ENCODE data around the gene RNPS1. TPM values are rescaled to one million over a fixed set of nuclear protein-coding genes. Genes with fewer than 3 reads are reported as not detected.

RNPS1 gene
- total and polyA plus RNA-seq, 9 of the 15 experiments (the other 6 are each of a cell fraction or from before 2014, with no cell fraction given): 44.9 to 338 (median 202) TPM

- TF ChIP-seq TEAD4 (IDR thresholded peaks at IDR 0.05; ENCODE audit: low read length) (no peak), TEAD4 (CRISPR knock-in tag; IDR thresholded peaks at IDR 0.05; ENCODE audit: borderline replicate concordance) (no peak), STAT5B (CRISPR knock-in tag; IDR thresholded peaks at IDR 0.05) (no peak), RBM22 (IDR thresholded peaks at IDR 0.05; ENCODE audit: low read depth, low read length, poor library complexity, severe bottlenecking) (peak; percentile 71), PTTG1 (tag; IDR thresholded peaks at IDR 0.05; ENCODE audit: low read depth) (no peak), CEBPZ (IDR thresholded peaks at IDR 0.05; ENCODE audit: borderline replicate concordance, low read depth, low read length) (no peak), CHCHD3 (CRISPR knock-in tag; IDR thresholded peaks at IDR 0.05) (peak; percentile 48; the same call in 1 of the 2 replicates), CTCFL (IDR thresholded peaks at IDR 0.05; ENCODE audit: borderline replicate concordance, insufficient read depth, low read depth, low read length, poor library complexity, severe bottlenecking) (no peak), TOE1 (IDR thresholded peaks at IDR 0.05; ENCODE audit: borderline replicate concordance) (peak; percentile 92), TOE1 (CRISPR knock-in tag; IDR thresholded peaks at IDR 0.05; ENCODE audit: borderline replicate concordance, low read depth) (peak; percentile 89; the same call in 1 of the 2 replicates), SIN3B (IDR thresholded peaks at IDR 0.05; ENCODE audit: low read depth) (peak; percentile 89; the same call in 1 of the 2 replicates), HNRNPUL1 (IDR thresholded peaks at IDR 0.05; ENCODE audit: low read length) (no peak), PHB (CRISPR knock-in tag; IDR thresholded peaks at IDR 0.05) (peak; percentile 92; the same call in 1 of the 2 replicates), ELK3 (CRISPR knock-in tag; IDR thresholded peaks at IDR 0.05) (no peak), DACH1 (IDR thresholded peaks at IDR 0.05; ENCODE audit: partially characterized antibody) (no peak), RBM17 (IDR thresholded peaks at IDR 0.05; ENCODE audit: borderline replicate concordance, low read depth, low read length) (no peak), SRSF3 (IDR thresholded peaks at IDR 0.05; ENCODE audit: insufficient read depth, low read length) (no peak), MED1 (CRISPR knock-in tag; IDR thresholded peaks at IDR 0.05; ENCODE audit: borderline replicate concordance) (no peak), TRIM25 (IDR thresholded peaks at IDR 0.05; ENCODE audit: borderline replicate concordance) (no peak)
Measured at GRCh38 chr16:2267913-2268666, at the start of gene RNPS1 (continued).

All from K562 (cell line).